SU-DHL-6 (cell line): Measurements from ENCODE around the gene VPS9D1.
A peak's percentile ranks its signal among the peaks of the same experiment; 100 is the strongest.

Experiments used
- H2AFZ ChIP-seq: fragments of 200-600 bp; sonication (generic); 2 replicates; pipeline ENCODE4 v1.6.1; 2014; ENCODE audit warnings: low read depth, mild to moderate bottlenecking, moderate library complexity, mixed read lengths, antibody characterized with exemption, low read length; ENCODE audit not compliant: severe bottlenecking
- H3F3A ChIP-seq: fragments of 200-600 bp; shearing (Covaris generic); 2 replicates; pipeline ENCODE4 v1.6.0; 2016; ENCODE audit warnings: antibody characterized with exemption, mild to moderate bottlenecking; ENCODE audit not compliant: insufficient read depth
- H3K27ac ChIP-seq: fragments of 200-600 bp; sonication (generic); 2 replicates; pipeline ENCODE4 v1.5.1; 2016; ENCODE audit warnings: low read depth, mild to moderate bottlenecking, low read length, moderate library complexity, mixed read lengths
- H3K27me3 ChIP-seq: fragments of 200-600 bp; sonication (generic), shearing (Covaris generic); 2 replicates; pipeline ENCODE4 v1.6.0; 2014; ENCODE audit warnings: mild to moderate bottlenecking, low read length
- H3K36me3 ChIP-seq: fragments of 200-600 bp; sonication (generic); 2 replicates; pipeline ENCODE4 v1.6.1; 2014; ENCODE audit warnings: mild to moderate bottlenecking, low read length, mixed read lengths
- H3K4me2 ChIP-seq: fragments of 300-600, 200-600 bp; shearing (Covaris generic), sonication (generic); 2 replicates; pipeline ENCODE4 v1.6.0; 2014; ENCODE audit warnings: low read length, low read depth, mild to moderate bottlenecking; ENCODE audit not compliant: poor library complexity, severe bottlenecking
- H3K4me3 ChIP-seq: fragments of 200-600 bp; sonication (generic); 2 replicates; pipeline ENCODE4 v1.5.1; 2014; ENCODE audit warnings: antibody characterized with exemption, low read length, mild to moderate bottlenecking, mixed read lengths; ENCODE audit not compliant: insufficient read depth, poor library complexity, severe bottlenecking
- H3K79me2 ChIP-seq: fragments of 200-600 bp; sonication (generic); 2 replicates; pipeline ENCODE4 v1.6.1; 2014; ENCODE audit warnings: mild to moderate bottlenecking, low read length, moderate library complexity; ENCODE audit not compliant: insufficient read depth
- H3K9ac ChIP-seq: fragments of 200-600 bp; sonication (generic); 2 replicates; pipeline ENCODE4 v1.7.0; 2014; ENCODE audit warnings: mild to moderate bottlenecking, low read length
- H3K9me2 ChIP-seq: fragments of 200-600 bp; sonication (generic); replicated peaks from 2 replicates; pipeline ENCODE4 v1.6.1; 2014; ENCODE audit warnings: low read length; ENCODE audit not compliant: insufficient read depth
- H3K9me3 ChIP-seq: fragments of 200-600 bp; sonication (generic); 2 replicates; pipeline ENCODE4 v1.6.1; 2014; ENCODE audit warnings: low read length, mixed read lengths; ENCODE audit not compliant: insufficient read depth
- H4K20me1 ChIP-seq: fragments of 200-600 bp; sonication (generic); 2 replicates; pipeline ENCODE4 v1.6.1; 2014; ENCODE audit warnings: low read depth, mild to moderate bottlenecking, antibody characterized with exemption, low read length, moderate library complexity, mixed read lengths
- CTCF ChIP-seq: fragments of 200-600 bp; sonication (generic); IDR thresholded peaks from one replicate; pipeline ENCODE4 v1.5.1; 2017; ENCODE audit warnings: antibody characterized with exemption, mild to moderate bottlenecking, low read length, moderate library complexity; ENCODE audit not compliant: insufficient read depth, poor library complexity, severe bottlenecking
- EZH2phosphoT487 ChIP-seq: fragments of 200-600 bp; sonication (generic), shearing (Covaris generic); conservative IDR thresholded peaks from 2 replicates; pipeline ENCODE4 v1.6.1; 2018; ENCODE audit warnings: mild to moderate bottlenecking, antibody characterized with exemption, low read length, moderate library complexity, mixed read lengths

The VPS9D1 gene

GRCh38 chr16:89661215-89661614, 59.5 kb downstream of the VPS9D1 start:
- Histone ChIP-seq H3K79me2 (peaks cover 36% of the 10 kb centered on the region), H3K9me2 (no peaks in the 10 kb centered on the region), H3K27me3 (no peaks in the 10 kb centered on the region), H3K27ac (no peak overlapping the region), H2AFZ (no peak overlapping the region), H3K4me2 (no peak overlapping the region), H3K36me3 (peaks cover 5% of the 10 kb centered on the region; the same call in 1 of the 2 replicates), H3F3A (no peaks in the 10 kb centered on the region), H3K4me3 (no peak overlapping the region), H4K20me1 (no peaks in the 10 kb centered on the region), H3K9ac (no peak overlapping the region), H3K9me3 (peaks cover 2% of the 10 kb centered on the region; the same call in 1 of the 2 replicates)
- TF ChIP-seq CTCF (no peak), EZH2phosphoT487 (no peak)

- no peak for TF ChIP-seq EZH2phosphoT487
- TF ChIP-seq CTCF, result no peak
Observed at GRCh38 chr16:89660146-89660545, 60.6 kb downstream of the VPS9D1 start.

GRCh38 chr16:89658221-89658879, 62.3 kb downstream of the VPS9D1 start:
- Histone ChIP-seq H3F3A (no peaks in the 10 kb centered on the region), H3K9me3 (no peaks in the 10 kb centered on the region), H3K79me2 (peaks cover 61% of the 10 kb centered on the region), H3K4me2 (peak overlapping the region; percentile 90), H3K4me3 (peak overlapping the region; percentile 98), H3K36me3 (peaks cover 3% of the 10 kb centered on the region; the same call in 1 of the 2 replicates), H3K27ac (peak overlapping the region; percentile 68), H3K9ac (peak overlapping the region; percentile 96), H2AFZ (peak overlapping the region; percentile 96), H3K27me3 (no peaks in the 10 kb centered on the region), H4K20me1 (no peaks in the 10 kb centered on the region; the same call in 1 of the 2 replicates), H3K9me2 (no peaks in the 10 kb centered on the region)
- TF ChIP-seq EZH2phosphoT487 (no peak), CTCF (no peak)

More at GRCh38 chr16:89660146-89660545, 60.6 kb downstream of the VPS9D1 start:
- H3K9ac ChIP-seq, result no peak overlapping the region
- no peak overlapping the region for H2AFZ ChIP-seq
- peaks cover 47% of the 10 kb centered on the region for H3K79me2 ChIP-seq
- no peak overlapping the region for H3K4me3 ChIP-seq
- no peak overlapping the region for H3K27ac ChIP-seq
- H4K20me1 ChIP-seq, result no peaks in the 10 kb centered on the region
- no peaks in the 10 kb centered on the region for H3F3A ChIP-seq
- H3K36me3 ChIP-seq, result peaks cover 5% of the 10 kb centered on the region; the same call in 1 of the 2 replicates
- no peaks in the 10 kb centered on the region for H3K9me2 ChIP-seq
- H3K4me2 ChIP-seq, result no peak overlapping the region
- no peaks in the 10 kb centered on the region for H3K27me3 ChIP-seq
- no peaks in the 10 kb centered on the region for H3K9me3 ChIP-seq
